HepG2 (cell line): Measurements from ENCODE around the gene PEAK3. TPM values are rescaled to one million over a fixed set of nuclear protein-coding genes. Genes with fewer than 3 reads are reported as not detected.

Source experiments
- ARNT2 ChIP-seq: sonication (generic); formaldehyde crosslinking; IDR thresholded peaks from 2 replicates; pipeline ENCODE4 v1.8.0; 2022; ENCODE audit warnings: mild to moderate bottlenecking, low read depth, missing genetic modification reagents, moderate library complexity
- ATF1 ChIP-seq: IDR thresholded peaks from 2 replicates; pipeline ENCODE4 v1.6.1; 2016; ENCODE audit warnings: mild to moderate bottlenecking, control low read depth
- EED ChIP-seq: sonication (generic); formaldehyde crosslinking; IDR thresholded peaks from 2 replicates; pipeline ENCODE4 v1.5.0; 2020; ENCODE audit warnings: mild to moderate bottlenecking, missing genetic modification reagents
- HMGXB3 ChIP-seq: sonication (generic); formaldehyde crosslinking; IDR thresholded peaks from 2 replicates; pipeline ENCODE4 v1.4.0; 2020; ENCODE audit warnings: missing genetic modification reagents, borderline replicate concordance
- NFKB2 ChIP-seq: sonication (generic); formaldehyde crosslinking; IDR thresholded peaks from 2 replicates; pipeline ENCODE4 v1.4.0; 2020; ENCODE audit warnings: missing genetic modification reagents, borderline replicate concordance
- RORA ChIP-seq: sonication (generic); formaldehyde crosslinking; IDR thresholded peaks from 2 replicates; pipeline ENCODE4 v1.5.0; 2020; ENCODE audit warnings: mild to moderate bottlenecking, missing genetic modification reagents, moderate library complexity
- SNAI1 ChIP-seq: sonication (generic); formaldehyde crosslinking; IDR thresholded peaks from 2 replicates; pipeline ENCODE4 v1.5.0; 2020; ENCODE audit warnings: mild to moderate bottlenecking, missing genetic modification reagents, borderline replicate concordance
- SP140L ChIP-seq: sonication (generic); formaldehyde crosslinking; IDR thresholded peaks from 2 replicates; pipeline ENCODE4 v1.4.0; 2020; ENCODE audit warnings: missing genetic modification reagents, borderline replicate concordance
- SP4 ChIP-seq: sonication (generic); formaldehyde crosslinking; IDR thresholded peaks from 2 replicates; pipeline ENCODE4 v1.8.1; 2023; ENCODE audit warnings: mild to moderate bottlenecking, missing genetic modification reagents
- THAP7 ChIP-seq: sonication (generic); formaldehyde crosslinking; IDR thresholded peaks from 2 replicates; pipeline ENCODE4 v1.8.1; 2023; ENCODE audit warnings: mild to moderate bottlenecking, missing genetic modification reagents
- TRIM24 ChIP-seq: sonication (generic); formaldehyde crosslinking; IDR thresholded peaks from 2 replicates; pipeline ENCODE4 v1.8.0; 2022; ENCODE audit warnings: mild to moderate bottlenecking, missing genetic modification reagents
- ZC3H13 ChIP-seq: sonication (generic); formaldehyde crosslinking; IDR thresholded peaks from 2 replicates; pipeline ENCODE4 v1.8.1; 2023; ENCODE audit warnings: mild to moderate bottlenecking, missing genetic modification reagents, moderate library complexity
- ZNF281 ChIP-seq: sonication (generic); formaldehyde crosslinking; IDR thresholded peaks from 2 replicates; pipeline ENCODE4 v1.4.0; 2020; ENCODE audit warnings: missing genetic modification reagents, borderline replicate concordance
- ZNF326 ChIP-seq: sonication (generic); formaldehyde crosslinking; IDR thresholded peaks from 2 replicates; pipeline ENCODE4 v1.4.0; 2020; ENCODE audit warnings: missing genetic modification reagents, borderline replicate concordance
- ZNF512 ChIP-seq: sonication (generic); formaldehyde crosslinking; IDR thresholded peaks from 2 replicates; pipeline ENCODE4 v1.4.0; 2020; ENCODE audit warnings: mild to moderate bottlenecking, missing genetic modification reagents
- ZNF615 ChIP-seq: sonication (generic); formaldehyde crosslinking; IDR thresholded peaks from 2 replicates; pipeline ENCODE4 v1.5.0; 2020; ENCODE audit warnings: mild to moderate bottlenecking, missing genetic modification reagents, borderline replicate concordance
- ZNF616 ChIP-seq: sonication (generic); formaldehyde crosslinking; IDR thresholded peaks from 2 replicates; pipeline ENCODE4 v1.5.0; 2020; ENCODE audit warnings: low read depth, mild to moderate bottlenecking, missing genetic modification reagents
- ZNF784 ChIP-seq: sonication (generic); formaldehyde crosslinking; IDR thresholded peaks from 2 replicates; pipeline ENCODE4 v1.5.1; 2020; ENCODE audit warnings: missing genetic modification reagents, mild to moderate bottlenecking, borderline replicate concordance
- polyA plus RNA-seq, 8 experiments: library from polyadenylated mRNA; depleted of rRNA in 3 of 8; stranded (reverse) in 7 of 8; unstranded in 1 of 8; fragments of >200 nt; fragmentation: Illumina TruSeq in 4 of 8; extraction: Trizol in 4 of 8; gene quantifications; 2 replicates each; pipeline versions ENCODE4 v1.2.1 to v1.2.3, GENCODE V29; 2011 to 2016; ENCODE audit warnings: low read depth in 4 of 8, missing spikeins in 1 of 8, mixed read lengths in 1 of 8; ENCODE audit not compliant: insufficient read depth in 1 of 8
- total RNA-seq, 5 experiments: library from RNA; depleted of rRNA; stranded (reverse); fragments of >200 nt; fragmentation: Illumina TruSeq; extraction: Trizol; gene quantifications; 2 replicates each; pipeline ENCODE4 v1.2.3, GENCODE V29; 2016; ENCODE audit warnings: low read depth in 1 of 5

Gene PEAK3
- total and polyA plus RNA-seq, 2 of the 13 experiments (the other 11 are each of a cell fraction or from before 2014, with no cell fraction given), result not detected

GRCh38 chr19:2273356-2274184, 8.4 kb downstream of the PEAK3 start (continued):
- TF ChIP-seq NFKB2 (CRISPR knock-in tag), result peak; percentile 74; the same call in 1 of the 2 replicates
- TF ChIP-seq SP140L (CRISPR knock-in tag), result no peak
- TF ChIP-seq RORA (CRISPR knock-in tag), result no peak
- TF ChIP-seq ZNF784 (CRISPR knock-in tag), result peak; percentile 48; the same call in 1 of the 2 replicates
- TF ChIP-seq SP4 (CRISPR knock-in tag), result no peak
- no peak for TF ChIP-seq ZNF512
- peak; percentile 92; the same call in 1 of the 2 replicates for TF ChIP-seq ZNF326 (CRISPR knock-in tag)
- no peak for TF ChIP-seq SNAI1 (CRISPR knock-in tag)
- peak; percentile 28; the same call in 1 of the 2 replicates for TF ChIP-seq HMGXB3 (CRISPR knock-in tag)
- 0 out of 2 replicates have a peak, but pooled peaks have one; percentile 6 for TF ChIP-seq ZNF281 (CRISPR knock-in tag)
- 0 out of 2 replicates have a peak, but pooled peaks have one; percentile 29 for TF ChIP-seq ZNF616 (CRISPR knock-in tag)
- TF ChIP-seq THAP7 (CRISPR knock-in tag), result no peak
- no peak for TF ChIP-seq TRIM24 (CRISPR knock-in tag)
- no peak for TF ChIP-seq ZNF615 (CRISPR knock-in tag)
- peak; percentile 81 for TF ChIP-seq ARNT2 (CRISPR knock-in tag)
- peak; percentile 96 for TF ChIP-seq ZC3H13
- TF ChIP-seq ATF1 (CRISPR knock-in tag), result no peak
- peak; percentile 70 for TF ChIP-seq EED (CRISPR knock-in tag)
